Kidney epithelial cell (primary cell): ENCODE measurements around the gene SMIM21. TPM values are rescaled to one million over a fixed set of nuclear protein-coding genes. Genes with fewer than 3 reads are reported as not detected.

ENCODE experiments used
- DNase-seq: peaks from one replicate; pipeline ENCODE4 v3.0.0-alpha.2; 2010; ENCODE audit warnings: low read depth
- H3K27me3 ChIP-seq: 2 replicates; pipeline ENCODE4 v1.6.0; 2011; ENCODE audit warnings: low read length; ENCODE audit not compliant: control insufficient read depth, insufficient read depth
- H3K36me3 ChIP-seq: 2 replicates; pipeline ENCODE4 v1.5.1; 2011; ENCODE audit warnings: low read length; ENCODE audit not compliant: control insufficient read depth, insufficient read depth
- H3K4me3 ChIP-seq: 2 replicates; pipeline ENCODE4 v1.5.1; 2011; ENCODE audit warnings: low read depth, mild to moderate bottlenecking, control low read depth, low read length
- total RNA-seq: library from RNA; depleted of rRNA; stranded (reverse); fragments of >200 nt; gene quantifications from 2 replicates; pipeline ENCODE4 v1.2.3, GENCODE V29; 2015
- TF ChIP-seq, protein P1 (sequence below): IDR thresholded peaks from 2 replicates; pipeline ENCODE4 v1.5.1; 2011; ENCODE audit warnings: mild to moderate bottlenecking, moderate library complexity, low read length, control low read depth, inconsistent platforms; ENCODE audit not compliant: insufficient read depth, poor library complexity, severe bottlenecking

Gene SMIM21
- total RNA-seq, 1 donor from 2014 or later, result not detected

GRCh38 chr18:75471850-75472249 lies 44.3 kb upstream of the SMIM21 start:
- Histone ChIP-seq H3K36me3 (no peaks in the 10 kb centered on the region), H3K4me3 (no peak overlapping the region), H3K27me3 (no peaks in the 10 kb centered on the region)
- TF ChIP-seq, protein P1, sequence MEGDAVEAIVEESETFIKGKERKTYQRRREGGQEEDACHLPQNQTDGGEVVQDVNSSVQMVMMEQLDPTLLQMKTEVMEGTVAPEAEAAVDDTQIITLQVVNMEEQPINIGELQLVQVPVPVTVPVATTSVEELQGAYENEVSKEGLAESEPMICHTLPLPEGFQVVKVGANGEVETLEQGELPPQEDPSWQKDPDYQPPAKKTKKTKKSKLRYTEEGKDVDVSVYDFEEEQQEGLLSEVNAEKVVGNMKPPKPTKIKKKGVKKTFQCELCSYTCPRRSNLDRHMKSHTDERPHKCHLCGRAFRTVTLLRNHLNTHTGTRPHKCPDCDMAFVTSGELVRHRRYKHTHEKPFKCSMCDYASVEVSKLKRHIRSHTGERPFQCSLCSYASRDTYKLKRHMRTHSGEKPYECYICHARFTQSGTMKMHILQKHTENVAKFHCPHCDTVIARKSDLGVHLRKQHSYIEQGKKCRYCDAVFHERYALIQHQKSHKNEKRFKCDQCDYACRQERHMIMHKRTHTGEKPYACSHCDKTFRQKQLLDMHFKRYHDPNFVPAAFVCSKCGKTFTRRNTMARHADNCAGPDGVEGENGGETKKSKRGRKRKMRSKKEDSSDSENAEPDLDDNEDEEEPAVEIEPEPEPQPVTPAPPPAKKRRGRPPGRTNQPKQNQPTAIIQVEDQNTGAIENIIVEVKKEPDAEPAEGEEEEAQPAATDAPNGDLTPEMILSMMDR, result no peak
- DNase-seq, result no peak

- H3K36me3 ChIP-seq, result no peaks in the 10 kb centered on the region
- TF ChIP-seq, protein P1, result no peak
- H3K27me3 ChIP-seq, result no peaks in the 10 kb centered on the region
- DNase-seq, result no peak
- H3K4me3 ChIP-seq, result no peak overlapping the region
These were observed 40.3 kb upstream of the SMIM21 start for GRCh38 chr18:75467851-75468250.

DNA sequence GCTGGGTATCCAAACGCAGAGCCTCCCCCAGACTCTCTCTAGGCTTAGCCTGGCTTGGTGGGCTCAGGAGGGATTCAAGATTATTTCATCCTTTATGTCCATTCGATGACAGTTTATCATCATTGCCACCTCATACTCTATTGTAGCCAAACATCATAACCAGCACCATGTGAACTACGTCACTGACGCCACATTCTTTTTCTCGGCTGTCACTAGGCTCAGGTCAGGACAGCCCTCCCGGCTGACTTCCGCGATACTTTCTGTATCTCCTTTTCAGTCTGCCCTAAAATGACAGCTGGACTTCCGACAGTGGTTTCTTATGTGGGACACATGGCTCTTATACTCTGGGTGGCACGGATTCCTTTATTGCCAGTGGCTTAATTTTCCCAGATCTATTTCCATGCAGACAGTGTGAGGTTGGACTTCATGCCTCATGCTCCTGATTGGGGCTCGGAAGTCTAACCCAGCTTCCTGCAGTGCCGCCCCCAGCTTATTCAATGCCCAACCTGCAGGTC lies 39.8 kb upstream of the SMIM21 start:
- no peak overlapping the region for H3K4me3 ChIP-seq
- TF ChIP-seq, protein P1, result no peak
- DNase-seq, result no peak
- H3K27me3 ChIP-seq, result no peaks in the 10 kb centered on the region
- no peaks in the 10 kb centered on the region for H3K36me3 ChIP-seq

- DNase-seq, result no peak
- Histone ChIP-seq H3K36me3 (no peaks in the 10 kb centered on the region), H3K4me3 (no peak overlapping the region), H3K27me3 (no peaks in the 10 kb centered on the region)
- TF ChIP-seq, protein P1, result no peak
These were observed 36.9 kb upstream of the SMIM21 start for GRCh38 chr18:75464356-75464755.

GRCh38 chr18:75462178-75462832 lies 34.8 kb upstream of the SMIM21 start:
- Histone ChIP-seq H3K27me3 (no peaks in the 10 kb centered on the region), H3K4me3 (no peak overlapping the region), H3K36me3 (no peaks in the 10 kb centered on the region)
- DNase-seq, result no peak
- TF ChIP-seq, protein P1, result no peak

DNA sequence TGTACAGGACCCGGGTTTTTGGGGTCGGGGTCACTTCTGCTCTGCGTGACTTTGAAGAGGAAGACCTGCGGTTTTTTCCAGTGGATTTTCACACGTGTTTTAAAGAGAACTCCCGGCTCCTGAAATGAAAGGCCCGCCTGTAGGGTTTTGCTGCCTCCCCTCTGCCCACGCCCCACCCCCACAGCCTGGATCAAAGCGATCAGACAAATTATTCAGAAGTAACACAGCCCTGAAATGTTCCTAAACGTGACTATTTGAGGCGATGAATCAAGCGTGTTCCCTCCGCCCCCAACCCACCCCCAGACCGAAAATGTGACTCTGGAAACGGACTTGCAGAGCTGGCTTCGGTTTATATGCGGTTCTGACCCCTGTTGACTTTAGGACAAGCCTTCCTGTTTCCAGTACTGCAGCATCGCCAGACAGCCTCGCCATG lies 28.7 kb upstream of the SMIM21 start:
- TF ChIP-seq, protein P1, result no peak
- Histone ChIP-seq H3K4me3 (peak overlapping the region; percentile 43), H3K36me3 (no peaks in the 10 kb centered on the region), H3K27me3 (no peaks in the 10 kb centered on the region)
- DNase-seq, result no peak
